Globus pallidus (tissue), 1 donor: ENCODE measurements around the gene IPO9.
"Not testable (repeated sequence)": the region's sequence is repeated elsewhere in the genome, so short reads cannot be mapped to it uniquely, and the experiment has no call there.

Source experiments
- DNase-seq: peaks from one replicate; pipeline ENCODE4 v3.0.0-alpha.2; 2015; ENCODE audit warnings: low spot score

IPO9 gene

DNA sequence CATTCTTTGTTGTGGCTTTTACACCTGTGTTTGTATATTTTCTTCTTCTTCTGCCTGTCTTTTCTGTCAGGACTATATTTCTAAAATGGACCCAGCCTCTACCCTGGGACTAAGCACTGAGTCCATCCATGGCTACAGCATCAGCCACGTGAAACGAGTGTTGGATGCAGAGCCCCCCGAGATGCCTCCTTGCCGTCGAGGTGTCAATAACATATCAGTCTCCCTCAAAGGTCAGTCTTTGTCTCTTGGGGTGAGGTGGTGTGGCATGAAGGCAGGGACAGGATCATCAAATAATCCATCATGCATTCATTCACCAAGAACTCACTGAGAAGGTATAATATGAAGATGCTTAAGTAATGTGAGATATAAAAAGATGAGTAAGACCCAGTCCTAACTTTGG, 19.1 kb upstream of the IPO9 start:
- DNase-seq = no peak

DNA sequence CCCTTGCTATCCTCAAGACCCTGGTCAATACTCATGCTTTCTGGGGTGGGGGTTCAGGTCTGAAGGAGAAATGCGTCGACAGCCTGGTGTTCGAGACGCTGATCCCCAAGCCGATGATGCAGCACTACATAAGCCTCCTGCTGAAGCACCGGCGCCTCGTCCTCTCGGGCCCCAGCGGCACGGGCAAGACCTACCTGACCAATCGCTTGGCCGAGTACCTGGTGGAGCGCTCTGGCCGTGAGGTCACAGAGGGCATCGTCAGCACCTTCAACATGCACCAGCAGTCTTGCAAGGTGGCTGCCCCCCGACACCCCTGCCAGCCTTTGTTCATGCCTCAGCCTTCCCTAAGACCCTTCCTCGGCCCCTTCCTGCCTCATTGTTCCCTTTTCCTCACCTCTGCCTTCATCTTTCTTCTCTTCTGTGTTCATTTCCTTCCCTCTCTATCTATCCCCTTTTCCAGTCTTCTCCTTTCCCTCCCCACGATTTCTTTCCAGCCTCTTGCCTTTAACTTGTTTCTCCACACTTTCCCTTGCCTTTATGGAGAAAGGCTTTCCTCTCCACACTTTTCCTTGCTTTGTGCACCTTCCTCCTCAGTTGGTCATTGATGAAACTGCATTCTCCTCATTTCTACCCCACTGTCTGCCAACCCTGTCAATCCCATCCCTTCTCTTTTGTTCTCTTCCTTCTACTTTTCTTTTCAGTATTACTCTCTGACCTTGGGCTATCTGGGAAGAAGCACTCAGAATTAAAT, 18.3 kb upstream of the IPO9 start:
- no peak for DNase-seq

- DNase-seq = no peak
Measured at GRCh38 chr1:201813226-201813625, 15.7 kb upstream of the IPO9 start.

DNA sequence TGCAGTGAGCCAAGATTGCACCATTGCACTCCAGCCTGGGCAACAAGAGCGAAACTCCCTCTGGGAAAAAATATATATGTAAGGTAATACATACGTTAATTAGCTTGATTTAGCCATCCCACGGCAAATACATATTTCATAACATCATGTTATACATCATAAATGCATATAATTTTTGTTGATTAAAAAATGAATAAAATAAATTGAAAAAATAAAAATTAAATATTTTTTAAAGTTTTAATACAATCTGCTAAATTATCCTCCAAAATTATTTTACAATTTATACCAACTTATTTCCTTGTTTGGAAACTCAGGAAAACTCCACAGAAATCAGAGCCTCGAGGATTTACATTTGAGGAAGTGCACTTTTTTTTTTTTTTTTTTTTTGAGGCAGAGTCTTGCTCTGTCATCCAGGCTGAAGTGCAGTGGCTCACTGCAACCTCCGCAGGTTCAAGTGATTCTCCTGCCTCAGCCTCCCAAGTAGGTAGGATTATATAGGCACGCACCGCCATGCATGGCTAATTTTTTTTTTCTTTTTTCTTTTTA, 12.6 kb upstream of the IPO9 start:
- DNase-seq = no peak

- no peak for DNase-seq
Measured at GRCh38 chr1:201818971-201819750, 9.8 kb upstream of the IPO9 start.

GRCh38 chr1:201820413-201820812, 8.5 kb upstream of the IPO9 start:
- DNase-seq = no peak

DNA sequence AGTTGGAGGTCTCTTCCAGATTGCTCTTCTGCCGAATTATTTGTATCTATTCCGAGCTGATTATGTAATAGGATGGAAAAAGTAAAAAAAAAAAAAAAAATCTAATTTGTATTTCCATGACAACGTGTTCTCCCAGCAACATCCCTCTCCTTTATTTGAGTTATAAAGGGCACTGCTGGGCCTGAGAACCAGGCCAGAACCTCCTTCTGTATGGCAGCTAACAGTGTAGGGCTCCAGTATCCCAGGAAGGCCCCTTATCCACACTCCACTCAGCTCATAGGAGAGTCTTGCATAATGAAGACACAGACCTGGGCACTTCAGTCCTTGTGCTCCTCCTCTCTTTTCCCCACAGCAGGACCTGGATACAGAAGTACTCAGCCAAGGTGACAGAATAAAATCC, 3.7 kb upstream of the IPO9 start:
- DNase-seq = peak; percentile 29

GRCh38 chr1:201826830-201827229, 2.1 kb upstream of the IPO9 start:
- DNase-seq = no peak

- DNase-seq = no peak
Measured at GRCh38 chr1:201827321-201828216, 1.4 kb upstream of the IPO9 start.

GRCh38 chr1:201828217-201828819, 639 bp upstream of the IPO9 start:
- DNase-seq = no peak

GRCh38 chr1:201831371-201831770, 2.4 kb downstream of the IPO9 start:
- DNase-seq = no peak

GRCh38 chr1:201834621-201835020, 5.7 kb downstream of the IPO9 start:
- DNase-seq = no peak

GRCh38 chr1:201838381-201838780, 9.4 kb downstream of the IPO9 start:
- DNase-seq = no peak

DNA sequence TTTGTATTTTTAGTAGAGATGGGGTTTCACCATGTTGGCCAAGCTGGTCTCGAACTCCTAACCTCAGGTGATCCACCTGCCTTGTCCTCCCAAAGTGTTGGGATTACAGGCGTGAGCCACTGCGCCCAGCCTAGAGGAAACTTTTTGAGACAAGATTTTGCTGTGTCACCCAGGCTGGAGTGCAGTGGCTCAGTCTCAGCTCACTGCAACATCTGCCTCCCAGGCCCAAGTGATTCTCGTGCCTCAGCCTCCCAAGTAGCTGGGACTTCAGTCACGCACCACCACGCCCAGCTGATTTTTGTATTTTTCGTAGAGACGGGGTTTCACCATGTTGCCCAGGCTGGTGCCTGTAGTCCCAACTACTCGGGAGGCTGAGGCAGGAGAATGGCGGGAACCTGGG, 10.1 kb downstream of the IPO9 start:
- DNase-seq = not testable (repeated sequence)

DNA sequence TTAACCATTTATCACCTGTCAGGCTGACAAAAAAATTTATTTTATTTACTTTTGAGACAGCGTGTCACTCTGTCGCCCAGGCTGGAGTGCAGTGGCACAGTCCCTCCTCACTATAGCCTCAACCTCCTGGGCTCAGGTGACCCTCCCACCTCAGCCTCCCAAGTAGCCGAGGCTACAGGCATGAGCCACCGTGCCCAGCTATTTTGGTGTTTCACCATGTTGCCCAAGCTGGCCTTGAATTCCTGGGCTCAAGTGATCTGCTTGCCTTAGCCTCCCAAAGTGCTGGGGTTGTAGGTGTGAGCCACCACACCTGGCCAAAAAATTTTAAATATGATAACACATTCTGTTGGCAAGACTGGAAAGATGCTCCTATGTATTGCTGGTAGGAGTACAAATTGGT, 11.1 kb downstream of the IPO9 start:
- DNase-seq = no peak

DNA sequence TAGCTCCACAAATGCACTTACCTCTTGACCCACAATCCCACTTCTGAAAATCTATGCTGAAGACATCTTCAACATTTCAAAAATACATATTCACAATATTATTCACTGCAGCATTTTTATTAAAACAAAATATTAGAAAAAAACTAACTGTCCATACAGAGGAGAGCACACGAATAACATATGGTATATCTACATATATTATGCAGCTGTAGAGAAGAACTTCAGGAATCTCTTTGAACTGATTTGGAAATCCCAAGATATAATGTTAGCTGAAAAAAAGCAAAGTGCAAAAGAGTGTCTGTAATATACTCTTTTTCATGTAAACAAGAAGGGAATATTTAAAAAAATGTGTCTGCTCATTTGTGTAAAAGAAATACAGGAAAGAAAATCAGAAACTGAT, 11.5 kb downstream of the IPO9 start:
- no peak for DNase-seq

- no peak for DNase-seq
Measured at GRCh38 chr1:201841265-201841912, 12.4 kb downstream of the IPO9 start.

GRCh38 chr1:201842472-201843027, 13.6 kb downstream of the IPO9 start:
- no peak for DNase-seq

DNA sequence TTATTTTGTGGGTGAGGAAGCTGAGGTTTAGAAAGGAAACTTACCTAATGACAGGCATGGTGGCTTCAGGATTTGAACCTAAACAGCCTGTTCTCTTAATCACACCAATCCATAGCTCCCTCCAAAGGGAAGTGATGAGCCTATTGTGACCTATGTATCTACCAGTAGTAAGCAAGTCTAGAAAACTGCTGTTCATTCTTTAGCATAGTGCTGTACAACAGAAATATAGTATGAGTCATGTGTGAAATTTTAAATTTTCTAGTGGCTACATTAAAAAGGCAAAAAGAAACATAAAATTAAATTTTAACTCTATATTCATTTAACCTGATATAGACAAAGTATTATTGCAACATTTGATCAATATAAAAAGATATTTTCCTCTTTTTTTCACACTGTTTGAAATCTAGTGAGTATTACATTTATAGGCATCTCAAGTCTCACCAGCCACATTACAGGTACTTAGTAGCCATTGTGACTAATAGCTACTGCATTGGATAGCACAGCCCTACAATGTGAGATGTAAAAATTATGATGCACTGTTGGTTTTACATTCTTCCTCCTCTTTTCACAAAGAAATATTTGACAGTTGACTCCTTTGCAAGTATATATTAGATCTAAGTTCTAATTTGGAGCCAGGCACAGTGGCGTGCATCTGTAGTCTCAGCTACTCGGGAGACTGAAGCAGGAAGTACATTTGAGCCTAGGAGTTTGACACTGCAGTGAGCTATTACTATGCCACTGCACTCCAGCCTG, 16.6 kb downstream of the IPO9 start:
- DNase-seq = no peak

DNA sequence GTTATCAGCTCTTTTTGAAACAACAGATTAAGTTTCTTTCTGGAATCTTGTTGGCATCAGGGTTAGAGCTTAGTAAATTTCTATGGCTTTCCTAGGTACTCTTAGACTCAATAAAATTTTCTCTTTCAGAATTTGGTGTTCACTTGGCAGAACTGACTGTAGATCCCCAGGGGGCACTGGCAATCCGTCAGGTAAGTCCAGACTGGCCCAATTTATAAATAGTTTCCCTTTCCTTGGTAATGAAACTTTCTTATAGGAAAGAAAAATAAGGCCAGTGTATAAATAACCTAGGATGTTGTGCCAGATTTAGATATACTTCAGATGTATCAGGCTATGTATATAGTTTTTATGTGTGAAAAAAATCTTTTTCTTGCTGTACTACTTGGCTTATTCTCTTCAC, 18.2 kb downstream of the IPO9 start:
- DNase-seq = no peak
